Fibroblast of lung (primary cell): ENCODE data around the gene SMAP1. TPM values are rescaled to one million over a fixed set of nuclear protein-coding genes. Genes with fewer than 3 reads are reported as not detected.
"Not testable (repeated sequence)": the region's sequence is repeated elsewhere in the genome, so short reads cannot be mapped to it uniquely, and the experiment has no call there.

Source experiments
- DNase-seq, 2 donors: peaks; one replicate each; pipeline versions ENCODE4 v3.0.0 to v3.0.0-alpha.2; 2010; ENCODE audit warnings: low read depth in 2 of 2
- H2AFZ ChIP-seq: 2 replicates; pipeline ENCODE4 v1.5.1; 2012; ENCODE audit warnings: low read length, control low read depth, inconsistent platforms
- H3K27ac ChIP-seq: 2 replicates; pipeline ENCODE4 v1.5.1; 2011; ENCODE audit warnings: low read length, control low read depth; ENCODE audit not compliant: insufficient read depth
- H3K27me3 ChIP-seq: 2 replicates; pipeline ENCODE4 v1.5.1; 2011; ENCODE audit warnings: mild to moderate bottlenecking, low read length; ENCODE audit not compliant: control insufficient read depth, insufficient read depth
- H3K36me3 ChIP-seq: 2 replicates; pipeline ENCODE4 v1.5.1; 2011; ENCODE audit warnings: low read length; ENCODE audit not compliant: control insufficient read depth, insufficient read depth
- H3K4me1 ChIP-seq: 2 replicates; pipeline ENCODE4 v1.5.1; 2011; ENCODE audit warnings: low read length; ENCODE audit not compliant: control insufficient read depth, insufficient read depth; ENCODE audit errors: extremely low read depth
- H3K4me2 ChIP-seq: 2 replicates; pipeline ENCODE4 v1.5.1; 2011; ENCODE audit warnings: low read length, control low read depth; ENCODE audit not compliant: insufficient read depth; ENCODE audit errors: extremely low read depth
- H3K4me3 ChIP-seq, 4 experiments: fragments of 200-600 bp in 1 of 4; sonication (generic) in 1 of 4; replicated peaks in 1 of 4; 2 replicates each; pipeline ENCODE4 v1.5.1; 2011 to 2016; ENCODE audit warnings: low read length in 4 of 4, low read depth in 3 of 4, mild to moderate bottlenecking in 3 of 4, control low read depth in 2 of 4, inconsistent platforms in 1 of 4, mixed read lengths in 1 of 4; ENCODE audit not compliant: insufficient read depth in 1 of 4; ENCODE audit errors: control extremely low read depth in 1 of 4
- H3K79me2 ChIP-seq: 2 replicates; pipeline ENCODE4 v1.5.1; 2012; ENCODE audit warnings: mild to moderate bottlenecking, low read length, inconsistent platforms; ENCODE audit not compliant: control insufficient read depth, insufficient read depth
- H3K9ac ChIP-seq: 2 replicates; pipeline ENCODE4 v1.5.1; 2011; ENCODE audit warnings: mild to moderate bottlenecking, low read length, control low read depth; ENCODE audit not compliant: insufficient read depth
- H3K9me3 ChIP-seq: 2 replicates; pipeline ENCODE4 v1.5.1; 2012; ENCODE audit warnings: low read depth, low read length; ENCODE audit not compliant: control insufficient read depth, insufficient read depth
- H4K20me1 ChIP-seq: 2 replicates; pipeline ENCODE4 v1.5.1; 2011; ENCODE audit warnings: low read length; ENCODE audit not compliant: control insufficient read depth, insufficient read depth; ENCODE audit errors: extremely low read depth
- EZH2 ChIP-seq: IDR thresholded peaks from 2 replicates; pipeline ENCODE4 v1.5.1; 2012; ENCODE audit warnings: low read length, control low read depth, mild to moderate bottlenecking; ENCODE audit errors: missing control alignments
- polyA plus RNA-seq, 2 donors: library from polyadenylated mRNA; depleted of rRNA in 1 of 2; stranded (reverse) in 1 of 2; unstranded in 1 of 2; fragments of >200 nt; gene quantifications; 2 replicates each; pipeline ENCODE4 v1.2.1, GENCODE V29; 2011 to 2012; ENCODE audit warnings: missing spikeins in 1 of 2
- total RNA-seq: library from RNA; depleted of rRNA; stranded (reverse); fragments of >200 nt; gene quantifications from 2 replicates; pipeline ENCODE4 v1.2.1, GENCODE V29; 2014
- TF ChIP-seq, protein P1 (sequence below), 2 donors: IDR thresholded peaks in 1 of 2; conservative IDR thresholded peaks in 1 of 2; 1 replicate in 1 of 2; 2 replicates in 1 of 2; pipeline ENCODE4 v1.5.1; 2011 to 2012; ENCODE audit warnings: low read length in 2 of 2, control low read depth in 1 of 2, inconsistent platforms in 1 of 2, low read depth in 1 of 2, mild to moderate bottlenecking in 1 of 2

SMAP1 gene
- total and polyA plus RNA-seq, 2 donors (not counting 1 experiment from before 2014, with no cell fraction given), result 18.3 to 25.7 TPM

DNA sequence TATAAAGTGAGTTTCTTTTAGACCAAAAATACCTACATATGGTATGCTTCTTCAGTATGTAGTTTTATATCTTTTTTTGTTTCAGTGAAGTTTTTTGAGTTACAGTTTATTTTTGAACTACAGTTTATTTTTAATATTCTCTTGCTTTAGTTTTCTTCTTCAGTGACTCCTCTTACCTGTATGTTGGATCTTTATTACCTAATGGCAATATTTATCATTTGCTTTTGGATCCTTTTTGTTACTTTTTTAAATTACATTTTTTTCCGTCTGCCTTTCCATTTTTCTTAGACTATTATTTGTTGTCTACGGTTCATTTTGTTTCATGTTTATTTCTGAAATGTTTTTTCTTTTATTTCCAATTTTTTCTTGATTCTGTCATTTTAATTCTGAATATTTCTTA is 71.9 kb downstream of the SMAP1 start:
- TF ChIP-seq, protein P1, sequence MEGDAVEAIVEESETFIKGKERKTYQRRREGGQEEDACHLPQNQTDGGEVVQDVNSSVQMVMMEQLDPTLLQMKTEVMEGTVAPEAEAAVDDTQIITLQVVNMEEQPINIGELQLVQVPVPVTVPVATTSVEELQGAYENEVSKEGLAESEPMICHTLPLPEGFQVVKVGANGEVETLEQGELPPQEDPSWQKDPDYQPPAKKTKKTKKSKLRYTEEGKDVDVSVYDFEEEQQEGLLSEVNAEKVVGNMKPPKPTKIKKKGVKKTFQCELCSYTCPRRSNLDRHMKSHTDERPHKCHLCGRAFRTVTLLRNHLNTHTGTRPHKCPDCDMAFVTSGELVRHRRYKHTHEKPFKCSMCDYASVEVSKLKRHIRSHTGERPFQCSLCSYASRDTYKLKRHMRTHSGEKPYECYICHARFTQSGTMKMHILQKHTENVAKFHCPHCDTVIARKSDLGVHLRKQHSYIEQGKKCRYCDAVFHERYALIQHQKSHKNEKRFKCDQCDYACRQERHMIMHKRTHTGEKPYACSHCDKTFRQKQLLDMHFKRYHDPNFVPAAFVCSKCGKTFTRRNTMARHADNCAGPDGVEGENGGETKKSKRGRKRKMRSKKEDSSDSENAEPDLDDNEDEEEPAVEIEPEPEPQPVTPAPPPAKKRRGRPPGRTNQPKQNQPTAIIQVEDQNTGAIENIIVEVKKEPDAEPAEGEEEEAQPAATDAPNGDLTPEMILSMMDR (conservative IDR thresholded peaks at IDR 0.05 in 1 of 2, IDR thresholded peaks at IDR 0.05 in 1 of 2; ENCODE audit: low read depth in 1 of 2, low read length in 2 of 2), result no peak
- TF ChIP-seq EZH2, result no peak
- H3K27ac ChIP-seq, result no peak overlapping the region
- no peak overlapping the region for H3K4me2 ChIP-seq
- DNase-seq, result no peak
- H3K4me3 ChIP-seq, result no peak overlapping the region
- no peaks in the 10 kb centered on the region for H3K79me2 ChIP-seq
- no peaks in the 10 kb centered on the region for H3K27me3 ChIP-seq
- no peak overlapping the region for H3K9ac ChIP-seq
- no peaks in the 10 kb centered on the region for H3K36me3 ChIP-seq
- no peaks in the 10 kb centered on the region for H4K20me1 ChIP-seq
- no peaks in the 10 kb centered on the region for H3K9me3 ChIP-seq
- no peaks in the 10 kb centered on the region for H3K4me1 ChIP-seq
- no peak overlapping the region for H2AFZ ChIP-seq

DNA sequence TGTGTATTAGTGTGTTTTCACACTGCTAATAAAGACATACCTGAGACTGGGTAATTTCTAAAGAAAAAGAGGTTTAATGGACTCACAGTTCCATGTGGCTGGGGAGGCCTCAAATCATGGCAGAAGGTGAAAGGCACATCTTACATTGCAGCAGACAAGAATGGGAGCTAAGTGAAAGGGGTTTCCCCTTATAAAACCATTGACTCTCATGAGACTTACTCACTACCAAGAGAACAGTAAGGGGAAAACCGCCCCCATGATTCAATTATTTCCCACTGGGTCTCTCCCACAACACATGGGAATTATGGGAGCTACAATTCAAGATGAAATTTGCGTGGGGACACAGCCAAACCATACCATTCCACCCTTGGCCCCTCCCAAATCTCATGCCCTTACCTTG is 73.1 kb downstream of the SMAP1 start:
- not testable (repeated sequence) for DNase-seq, H3K27me3 ChIP-seq, H3K4me2 ChIP-seq, H3K27ac ChIP-seq, H3K4me1 ChIP-seq, H3K9ac ChIP-seq, H3K79me2 ChIP-seq, H3K36me3 ChIP-seq, H3K4me3 ChIP-seq, H4K20me1 ChIP-seq, H3K9me3 ChIP-seq, H2AFZ ChIP-seq

DNA sequence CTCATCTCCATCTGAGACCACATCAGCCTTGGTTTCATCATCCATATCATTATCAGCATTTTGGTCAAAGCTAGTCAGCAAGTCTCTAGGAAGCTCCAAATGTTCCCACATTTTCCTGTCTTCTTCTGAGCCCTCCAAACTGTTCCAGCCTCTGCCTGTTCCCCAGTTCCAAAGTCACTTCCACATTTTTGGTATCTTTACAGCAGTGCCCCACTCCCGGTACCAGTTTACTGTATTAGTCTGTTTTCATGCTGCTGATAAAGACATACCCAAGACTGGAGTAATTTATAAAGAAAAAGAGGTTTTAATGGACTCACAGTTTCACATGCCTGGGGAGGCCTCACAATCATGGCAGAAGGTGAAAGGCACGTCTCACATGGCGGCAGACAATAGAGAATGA is 74.8 kb downstream of the SMAP1 start:
- H3K4me2 ChIP-seq, DNase-seq, H4K20me1 ChIP-seq, H3K9ac ChIP-seq, H3K27me3 ChIP-seq, H3K4me3 ChIP-seq, H3K27ac ChIP-seq, H3K36me3 ChIP-seq, H2AFZ ChIP-seq, H3K79me2 ChIP-seq, H3K9me3 ChIP-seq, H3K4me1 ChIP-seq: not testable (repeated sequence)

DNA sequence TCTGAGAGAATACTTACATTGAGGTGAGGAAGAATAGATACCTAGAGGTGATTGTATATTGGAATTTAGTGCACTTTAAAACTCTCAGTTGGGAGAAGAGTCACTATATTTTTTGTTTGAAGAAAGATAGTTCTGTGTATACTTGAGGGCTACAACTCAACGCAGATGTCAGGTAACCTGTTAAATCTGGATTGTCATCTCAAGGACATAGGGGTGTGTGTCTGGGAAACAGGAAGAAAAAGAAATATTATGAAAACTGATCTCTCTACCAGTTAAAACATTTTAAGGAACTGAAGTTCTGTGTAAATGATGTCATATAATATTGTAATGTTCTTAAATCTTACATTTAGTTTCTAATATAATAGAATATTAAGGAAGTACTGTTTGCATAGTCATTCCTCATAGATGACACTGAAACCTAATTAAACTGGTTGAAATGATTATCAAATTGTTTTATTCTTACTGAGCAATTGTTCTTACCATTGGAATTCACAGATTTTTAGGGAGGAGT is 86.2 kb downstream of the SMAP1 start:
- no peak for TF ChIP-seq EZH2
- TF ChIP-seq, protein P1 (conservative IDR thresholded peaks at IDR 0.05 in 1 of 2, IDR thresholded peaks at IDR 0.05 in 1 of 2; ENCODE audit: low read depth in 1 of 2, low read length in 2 of 2), result no peak
- Histone ChIP-seq H3K36me3 (no peaks in the 10 kb centered on the region), H4K20me1 (no peaks in the 10 kb centered on the region), H3K4me1 (no peaks in the 10 kb centered on the region), H3K27me3 (no peaks in the 10 kb centered on the region), H3K9me3 (no peaks in the 10 kb centered on the region), H3K79me2 (no peaks in the 10 kb centered on the region), H3K9ac (no peak overlapping the region), H3K4me3 (no peak overlapping the region), H2AFZ (no peak overlapping the region), H3K27ac (no peak overlapping the region), H3K4me2 (no peak overlapping the region)
- no peak for DNase-seq
